Amniotic epithelial cell (primary cell): ENCODE measurements around the gene CDC40.
"Not testable (repeated sequence)": the region's sequence is repeated elsewhere in the genome, so short reads cannot be mapped to it uniquely, and the experiment has no call there.

ENCODE experiments used
- DNase-seq: peaks from one replicate; pipeline ENCODE4 v3.0.0-alpha.2; 2010; ENCODE audit warnings: low read depth

The CDC40 gene

DNA sequence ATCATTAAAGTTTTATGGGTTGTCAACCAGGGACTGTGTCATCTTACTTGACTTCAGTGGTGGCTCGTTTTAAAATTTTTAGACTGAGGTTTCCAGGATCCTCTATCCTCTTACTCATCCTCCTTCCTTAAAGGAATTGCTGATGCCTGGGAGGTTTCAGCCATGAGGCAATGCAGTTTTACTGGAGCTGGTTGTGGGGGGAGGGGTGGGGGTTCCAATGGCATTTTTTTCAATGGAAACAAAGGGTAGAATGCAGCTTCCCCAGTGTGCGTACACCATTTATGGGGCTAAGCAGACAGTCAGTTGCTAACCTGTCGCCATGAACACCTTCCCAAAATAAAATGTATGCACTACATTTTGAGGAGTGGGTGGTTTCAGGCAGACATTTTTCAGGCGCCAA lies 89.9 kb downstream of the CDC40 start:
- DNase-seq = no peak

DNA sequence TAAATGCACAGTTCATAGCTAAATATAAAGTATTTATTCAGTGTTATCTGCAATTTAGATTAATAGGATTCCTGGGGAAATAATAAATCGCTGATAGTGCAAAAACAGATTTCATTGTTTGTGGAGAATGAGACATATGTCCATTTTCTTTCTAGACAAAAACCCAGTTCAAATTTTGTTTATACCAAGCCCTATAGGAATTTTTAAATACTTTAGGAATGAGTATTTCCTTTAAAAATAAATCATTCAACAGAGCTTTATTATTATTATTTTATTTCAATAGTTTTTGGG lies 91.5 kb downstream of the CDC40 start:
- DNase-seq = no peak

DNA sequence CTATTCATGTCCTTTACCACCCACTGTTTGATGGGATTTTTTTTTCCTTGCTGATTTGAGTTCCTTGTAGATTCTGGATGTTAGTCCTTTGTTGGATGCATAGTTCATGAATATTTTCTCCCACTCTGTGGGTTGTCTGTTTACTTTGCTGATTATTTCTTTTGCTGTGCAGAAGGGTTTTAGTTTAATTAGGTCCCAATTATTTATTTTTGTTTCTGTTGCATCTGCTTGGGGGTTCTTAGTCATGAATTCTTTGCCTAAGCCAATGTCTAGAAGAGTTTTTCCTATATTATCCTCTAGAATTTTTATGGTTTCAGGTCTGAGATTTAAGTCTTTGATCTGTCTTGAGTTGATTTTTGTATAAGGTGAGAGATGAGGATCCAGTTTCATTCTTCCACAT lies 92.6 kb downstream of the CDC40 start:
- DNase-seq = not testable (repeated sequence)

DNA sequence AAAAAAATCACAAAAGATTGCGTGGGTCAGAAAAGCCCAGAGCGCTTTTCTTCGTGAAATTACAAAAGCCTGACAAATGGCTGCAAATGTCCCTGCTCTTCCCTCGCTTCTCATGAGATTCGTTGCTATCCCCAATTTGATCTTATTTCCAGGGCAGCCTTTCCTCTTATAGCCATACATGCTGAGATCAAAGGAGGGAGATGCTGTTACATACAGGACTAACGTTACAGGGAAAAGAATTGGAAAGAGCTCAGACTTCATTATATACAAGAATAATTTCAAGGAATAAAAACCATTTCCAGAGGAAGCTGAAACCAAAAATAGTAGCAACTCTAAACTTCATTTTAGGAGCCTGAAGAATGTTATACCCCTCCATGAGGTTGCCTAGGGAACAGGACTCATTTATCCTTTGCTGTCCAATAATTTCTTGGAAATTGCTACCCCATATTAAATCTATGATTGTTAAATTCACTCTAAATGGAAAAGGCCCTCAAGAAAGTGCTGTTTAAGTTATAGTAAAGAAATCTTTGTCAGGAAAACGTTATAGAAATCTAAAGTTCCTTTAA lies 97.0 kb downstream of the CDC40 start:
- no peak for DNase-seq
